Spleen (tissue), 7 donors: ENCODE measurements around the gene LPP.

Source experiments
- CTCF ChIP-seq, 11 experiments: fragments of 200-600 bp in 7 of 11; fragments of 450-650 bp in 4 of 11; sonication (generic) in 4 of 11; IDR thresholded peaks in 8 of 11; conservative IDR thresholded peaks in 3 of 11; 1 replicate in 7 of 11; 2 replicates in 4 of 11; pipeline versions ENCODE4 v1.4.0 to v1.8.0; 2016 to 2021; ENCODE audit warnings: antibody characterized with exemption in 11 of 11, inconsistent platforms in 4 of 11, mild to moderate bottlenecking in 1 of 11
- POLR2A ChIP-seq, 3 donors: fragments of 450-650 bp; IDR thresholded peaks; one replicate each; pipeline ENCODE4 v1.5.1; 2017; ENCODE audit warnings: antibody characterized with exemption in 3 of 3, mild to moderate bottlenecking in 1 of 3
- donor health status: DM: no; HTN: no; CAD: no; lungs with moderate emphysema.
- donor health status: DM: no; HTN: no; CAD: no.
- donor health status: DM: no; HTN: no; CAD: no.

- TF ChIP-seq CTCF (IDR thresholded peaks at IDR 0.05 in 8 of 11, conservative IDR thresholded peaks at IDR 0.05 in 3 of 11) (no peak), POLR2A (IDR thresholded peaks at IDR 0.05) (no peak)
Observed at GRCh38 chr3:188829576-188829975, 675.6 kb downstream of the LPP start.
